AG08396 (cell line): ENCODE results near the gene TBC1D1.

Source experiments
- DNase-seq: peaks from one replicate; pipeline ENCODE4 v3.0.0; 2012; ENCODE audit warnings: low spot score, mixed read lengths

Gene TBC1D1

DNA sequence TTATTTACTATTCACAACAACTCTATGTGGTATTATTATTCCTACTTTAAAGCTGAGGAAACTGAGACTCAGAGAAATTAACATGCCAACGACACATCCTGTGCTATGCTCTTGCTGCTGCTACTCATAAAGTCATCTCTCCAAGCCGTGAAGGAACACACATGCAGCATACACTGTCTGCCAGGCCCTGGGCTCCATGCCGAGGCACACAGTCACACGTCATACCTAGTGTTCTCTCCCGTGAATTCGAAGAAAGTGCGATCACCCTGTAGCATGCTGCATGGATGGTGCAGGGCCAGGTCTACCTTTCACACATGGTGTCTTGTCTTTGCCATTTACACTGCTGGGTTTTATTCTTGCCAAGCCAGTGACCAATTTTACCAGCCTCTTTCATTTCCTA is 34.1 kb downstream of the TBC1D1 start:
- no peak for DNase-seq

DNA sequence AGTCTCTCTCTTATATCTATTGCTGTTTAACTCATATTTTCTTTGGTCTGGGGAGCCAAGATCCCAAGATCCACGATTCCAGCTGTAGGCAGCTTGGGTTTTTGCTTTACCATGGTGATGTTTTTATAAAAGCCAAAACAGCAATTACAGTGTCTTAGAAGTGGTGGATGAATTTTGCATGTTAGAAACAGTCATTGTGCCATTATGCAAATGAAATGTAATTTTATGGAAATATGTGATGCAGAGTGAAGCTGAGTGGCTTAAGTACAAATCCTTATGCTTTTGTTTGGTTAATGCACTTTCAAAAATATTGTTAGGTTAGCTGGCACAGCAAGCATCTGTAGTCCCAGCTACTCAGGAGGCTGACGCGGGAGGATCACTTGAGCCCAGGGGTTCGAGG is 36.5 kb downstream of the TBC1D1 start:
- DNase-seq = no peak

DNA sequence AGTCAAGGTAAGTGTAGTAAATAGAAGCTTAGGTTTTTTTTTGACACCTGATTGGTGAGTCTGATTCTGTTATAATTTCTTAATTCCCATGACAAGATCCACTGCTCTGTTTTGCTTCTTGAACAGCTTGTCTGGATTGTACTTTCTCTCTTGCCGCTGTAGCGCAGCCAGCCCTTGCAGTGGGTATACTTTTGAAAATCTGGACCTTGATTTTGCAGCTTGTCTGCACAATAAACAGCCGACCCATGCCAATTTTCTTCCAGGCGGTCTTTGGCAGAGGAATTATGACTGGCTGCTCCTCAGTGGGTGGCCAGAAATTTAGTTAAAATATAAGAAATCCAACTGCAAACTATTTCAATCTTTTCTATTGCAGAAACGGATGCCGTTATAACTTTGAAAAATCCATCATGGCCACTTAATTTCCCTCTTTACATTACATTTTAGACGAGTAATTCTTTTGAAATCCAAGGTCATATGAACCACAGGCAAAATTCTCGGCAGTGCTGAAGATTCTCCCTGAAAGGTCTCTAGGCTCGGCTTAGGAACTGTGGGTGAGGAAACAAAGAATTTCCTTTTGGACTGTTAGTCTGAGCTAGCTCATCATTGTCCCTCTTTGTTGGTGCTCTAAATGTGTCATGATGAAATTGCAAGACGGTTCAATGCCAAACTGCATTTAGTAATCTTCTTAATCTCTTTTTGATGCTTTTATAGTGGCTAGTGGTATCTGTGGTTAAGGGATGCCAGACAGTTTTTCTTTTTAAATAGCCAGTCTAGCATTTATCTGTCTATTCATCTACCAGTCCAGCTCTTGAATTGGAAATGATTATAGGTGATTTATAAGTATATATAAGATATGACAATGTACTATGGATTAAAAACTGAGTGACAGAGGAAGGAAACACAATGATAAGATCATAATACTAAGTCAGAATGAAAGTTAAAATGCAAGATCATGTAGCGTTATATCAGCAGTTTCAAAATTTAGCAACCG is 37.8 kb downstream of the TBC1D1 start:
- no peak for DNase-seq

- DNase-seq = no peak
These were observed 43.2 kb downstream of the TBC1D1 start for GRCh38 chr4:37934096-37934495.

- no peak for DNase-seq
These were observed 43.7 kb downstream of the TBC1D1 start for GRCh38 chr4:37934609-37935008.

GRCh38 chr4:37935026-37935425 is 44.1 kb downstream of the TBC1D1 start:
- no peak for DNase-seq

DNA sequence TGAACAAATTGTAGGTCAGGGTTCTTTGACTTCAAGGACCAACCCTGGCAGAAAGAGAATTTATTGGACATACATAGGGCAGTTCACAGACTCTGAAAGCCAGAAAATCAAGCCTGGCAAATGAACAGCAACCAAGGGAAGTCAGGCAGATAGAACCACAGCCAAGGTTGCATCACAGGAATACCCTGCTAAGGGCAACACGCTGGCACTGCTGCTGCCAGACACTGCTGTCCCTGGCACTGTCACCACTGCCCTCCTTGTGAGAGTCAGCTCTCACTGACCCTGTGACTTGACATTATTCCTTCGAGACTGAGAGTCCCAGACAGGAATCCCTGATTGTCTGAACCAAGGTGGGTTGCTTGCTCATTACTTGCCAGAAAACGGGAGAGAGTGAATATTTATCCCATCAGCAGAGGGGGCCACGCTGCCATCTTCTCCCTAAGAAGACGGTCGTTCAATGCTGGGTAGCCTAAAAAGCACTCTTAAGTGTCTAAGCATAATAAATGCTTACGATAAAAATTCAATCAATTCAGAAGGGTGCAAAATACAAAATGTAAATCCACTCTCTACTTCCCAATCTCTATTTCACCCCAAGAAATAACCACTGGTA is 46.1 kb downstream of the TBC1D1 start:
- DNase-seq = no peak

- no peak for DNase-seq
These were observed 47.3 kb downstream of the TBC1D1 start for GRCh38 chr4:37938208-37938607.

- DNase-seq = no peak
These were observed 55.8 kb downstream of the TBC1D1 start for GRCh38 chr4:37946503-37947179.

- DNase-seq = no peak
These were observed 57.7 kb downstream of the TBC1D1 start for GRCh38 chr4:37948542-37948941.

- DNase-seq = no peak
These were observed 58.9 kb downstream of the TBC1D1 start for GRCh38 chr4:37949636-37950426.

DNA sequence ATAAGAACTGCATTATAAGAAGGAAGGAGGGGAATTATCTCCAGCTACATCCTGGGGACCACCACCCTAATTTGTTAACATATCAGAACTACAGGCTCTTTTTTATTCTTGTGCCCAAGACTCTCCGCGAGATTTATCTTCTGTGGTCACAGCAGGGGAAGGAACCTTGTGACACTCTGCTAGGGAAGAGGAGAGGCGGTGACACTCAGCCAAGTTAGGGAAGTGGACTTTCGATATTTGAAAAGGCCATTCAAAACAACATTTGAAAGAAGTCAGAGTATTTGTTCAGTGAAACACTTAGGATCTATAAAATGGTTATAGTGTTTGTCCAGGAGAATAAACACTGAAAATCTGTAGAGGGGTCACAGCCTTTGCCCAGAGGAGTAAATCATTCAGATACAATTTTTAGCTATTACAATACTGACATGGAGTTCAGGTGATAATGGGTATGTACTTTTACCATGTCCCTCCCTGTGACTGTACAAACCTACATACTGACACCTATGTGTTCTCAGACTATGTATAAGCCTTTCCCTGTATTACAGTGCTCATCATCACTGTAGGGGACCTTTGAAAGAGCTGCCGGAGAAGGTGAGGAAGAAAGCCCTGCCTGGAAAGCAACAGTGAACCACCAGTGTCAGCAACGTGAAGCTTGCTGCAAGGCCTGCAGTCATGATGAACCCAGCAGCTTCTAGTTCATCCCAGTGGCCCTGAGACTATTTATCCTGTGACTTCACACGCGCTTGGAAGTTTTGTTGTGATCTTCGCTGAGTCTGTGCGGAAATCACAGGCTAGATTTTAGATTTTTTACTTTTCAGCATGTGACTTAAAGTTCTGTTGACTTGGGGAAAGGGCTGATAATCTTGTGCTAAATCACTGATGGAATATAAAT is 60.8 kb downstream of the TBC1D1 start:
- no peak for DNase-seq

- no peak for DNase-seq
These were observed 62.3 kb downstream of the TBC1D1 start for GRCh38 chr4:37953156-37953555.

DNA sequence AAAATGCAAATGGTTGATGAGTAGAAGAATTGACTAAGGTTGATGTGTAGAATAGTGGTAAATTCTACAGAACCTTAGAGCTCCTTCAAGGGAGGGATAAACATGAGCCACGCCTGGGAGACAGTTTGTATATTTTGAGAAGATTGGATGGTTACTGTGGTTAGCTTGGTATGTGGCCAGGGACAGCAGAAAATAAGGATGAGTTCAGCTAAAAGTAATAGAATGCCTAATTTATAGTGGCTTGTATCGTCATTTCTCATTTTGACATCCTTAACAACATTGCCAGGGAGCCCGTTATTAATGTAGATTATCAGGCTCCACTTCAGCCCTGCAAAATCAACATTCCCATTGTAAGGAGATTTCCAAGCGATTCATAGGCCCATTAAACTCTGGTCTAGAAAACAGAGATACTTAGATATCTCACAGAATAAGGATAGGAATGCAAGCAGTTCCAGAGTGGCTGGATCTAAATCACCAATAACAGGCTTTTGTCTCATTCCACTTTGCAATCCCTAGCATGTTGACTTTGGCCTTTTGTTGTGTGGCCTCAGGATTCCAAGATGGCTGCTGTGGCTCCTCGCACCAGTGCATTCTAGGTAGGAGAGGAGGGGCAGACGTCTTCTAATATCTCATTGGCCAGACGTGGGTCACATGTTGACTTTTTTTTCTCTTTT is 62.9 kb downstream of the TBC1D1 start:
- no peak for DNase-seq

DNA sequence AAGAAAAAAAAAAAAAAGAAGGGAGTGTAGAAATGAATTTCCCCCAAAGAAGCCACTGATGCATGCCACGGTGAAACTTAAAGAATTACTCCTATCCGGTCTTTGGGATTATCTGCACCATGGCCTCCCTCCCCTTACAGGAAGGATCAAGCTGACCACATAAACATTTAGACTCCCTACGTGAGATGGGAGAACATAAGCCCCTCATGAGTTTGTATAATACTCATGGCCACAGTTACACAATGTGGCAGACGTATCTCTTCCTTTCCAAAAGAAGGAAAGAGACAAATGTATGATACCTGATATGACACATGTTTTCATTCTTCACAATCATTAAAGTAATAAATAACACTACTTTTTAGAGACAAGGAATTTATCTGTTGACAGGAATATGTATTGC is 66.1 kb downstream of the TBC1D1 start:
- no peak for DNase-seq

DNA sequence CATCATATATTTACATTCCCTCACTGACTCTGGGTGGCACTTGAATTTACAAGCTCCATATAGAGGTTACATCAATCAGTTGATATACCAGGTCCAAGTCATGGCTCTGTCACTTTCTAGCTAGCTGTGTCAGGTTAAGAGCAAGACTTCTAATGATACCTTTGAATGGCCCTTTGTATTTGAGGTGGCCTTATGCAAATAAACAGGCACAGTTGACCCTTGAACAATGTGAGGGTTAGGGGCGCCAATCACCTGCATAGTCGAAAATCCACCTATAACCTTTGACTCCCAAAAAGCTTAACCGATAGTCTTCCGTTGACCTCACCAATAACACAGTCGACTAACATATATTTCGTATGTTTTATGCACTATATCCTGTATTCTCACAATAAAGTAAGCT is 68.0 kb downstream of the TBC1D1 start:
- no peak for DNase-seq

DNA sequence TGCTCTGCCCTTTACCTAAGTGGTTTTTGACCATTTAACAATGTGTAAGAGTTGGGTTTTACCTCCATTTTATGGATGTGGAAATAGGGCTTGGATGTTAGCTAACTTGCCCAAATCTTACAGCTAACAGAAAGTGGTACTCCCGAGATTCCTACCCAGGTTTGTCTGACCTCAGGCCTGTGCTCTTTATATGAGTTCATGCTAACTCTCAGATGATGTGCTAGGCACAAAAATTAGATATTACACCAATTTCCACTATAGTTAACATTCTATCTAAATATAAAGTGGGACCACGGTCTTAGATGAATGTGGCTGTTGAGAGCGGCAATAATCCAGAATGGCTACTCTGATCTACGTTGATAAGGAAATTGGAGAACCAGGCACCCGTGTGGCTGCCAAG is 69.2 kb downstream of the TBC1D1 start, which contains the start of gene PTTG2:
TSS of gene PTTG2 (plus strand) at position 301 of the 400 bp plus-strand sequence. CDS start at position 338, 37 bp downstream.
- DNase-seq = no peak

GRCh38 chr4:37960679-37961450 is 70.0 kb downstream of the TBC1D1 start:
- DNase-seq = no peak

DNA sequence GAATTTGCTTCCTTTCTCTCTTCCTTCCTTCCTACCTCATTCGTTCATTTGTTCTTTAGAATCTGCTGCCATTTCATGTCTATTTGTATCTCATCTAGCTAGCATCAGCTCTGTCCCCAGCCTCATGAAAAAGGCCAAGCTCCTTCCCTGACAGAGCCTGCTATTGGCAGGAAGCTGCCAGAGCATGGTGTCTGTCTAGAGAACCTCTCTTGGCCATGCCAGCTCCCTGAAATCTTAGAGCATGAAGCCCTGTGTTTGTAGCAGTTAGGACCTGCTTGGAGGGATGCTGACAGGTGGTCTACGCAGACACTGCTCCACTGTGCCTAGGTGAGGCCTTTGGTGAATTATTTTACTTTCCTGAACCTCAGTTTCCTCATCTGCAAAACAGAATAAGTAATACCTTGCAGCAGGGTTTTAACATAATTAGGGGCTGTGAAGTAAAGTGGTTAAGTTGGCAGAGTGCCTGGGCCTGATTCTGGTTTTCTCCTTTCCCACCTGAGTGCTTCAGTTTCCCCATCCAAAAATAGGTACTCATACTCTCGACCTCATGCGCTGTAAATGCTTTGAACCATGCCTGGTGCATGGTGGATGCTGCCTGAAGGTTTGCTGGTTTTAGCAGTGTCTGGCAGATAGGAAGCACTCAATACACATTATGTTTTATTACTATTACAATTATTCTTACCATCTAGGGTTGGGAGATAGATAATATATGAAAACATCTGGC is 74.0 kb downstream of the TBC1D1 start:
- DNase-seq = no peak
